Testis (tissue), 2 donors: ENCODE measurements around the gene ELP2.

Source experiments
- CTCF ChIP-seq, 3 experiments: fragments of 450-650 bp in 2 of 3; fragments of 200-600 bp in 1 of 3; sonication (generic) in 1 of 3; IDR thresholded peaks; one replicate each; pipeline ENCODE4 v1.5.1; 2016 to 2019; ENCODE audit warnings: antibody characterized with exemption in 3 of 3, mild to moderate bottlenecking in 2 of 3, moderate library complexity in 1 of 3
- POLR2A ChIP-seq: fragments of 450-650 bp; IDR thresholded peaks from one replicate; pipeline ENCODE4 v1.6.1; 2017; ENCODE audit warnings: antibody characterized with exemption, mild to moderate bottlenecking, moderate library complexity

GRCh38 chr18:36214811-36215210 is 85.1 kb downstream of the ELP2 start:
- no peak for TF ChIP-seq CTCF (IDR thresholded peaks at IDR 0.05)
- TF ChIP-seq POLR2A = no peak
